Raji (cell line): ENCODE measurements around the gene DGCR2.

Source experiments
- POLR2A ChIP-seq: IDR thresholded peaks from 2 replicates; pipeline ENCODE4 v1.6.1; 2011; ENCODE audit warnings: low read depth, low read length, control low read depth; ENCODE audit not compliant: insufficient read depth

The DGCR2 gene

GRCh38 chr22:19149047-19149883 is 27.1 kb upstream of the DGCR2 start:
- no peak for TF ChIP-seq POLR2A

DNA sequence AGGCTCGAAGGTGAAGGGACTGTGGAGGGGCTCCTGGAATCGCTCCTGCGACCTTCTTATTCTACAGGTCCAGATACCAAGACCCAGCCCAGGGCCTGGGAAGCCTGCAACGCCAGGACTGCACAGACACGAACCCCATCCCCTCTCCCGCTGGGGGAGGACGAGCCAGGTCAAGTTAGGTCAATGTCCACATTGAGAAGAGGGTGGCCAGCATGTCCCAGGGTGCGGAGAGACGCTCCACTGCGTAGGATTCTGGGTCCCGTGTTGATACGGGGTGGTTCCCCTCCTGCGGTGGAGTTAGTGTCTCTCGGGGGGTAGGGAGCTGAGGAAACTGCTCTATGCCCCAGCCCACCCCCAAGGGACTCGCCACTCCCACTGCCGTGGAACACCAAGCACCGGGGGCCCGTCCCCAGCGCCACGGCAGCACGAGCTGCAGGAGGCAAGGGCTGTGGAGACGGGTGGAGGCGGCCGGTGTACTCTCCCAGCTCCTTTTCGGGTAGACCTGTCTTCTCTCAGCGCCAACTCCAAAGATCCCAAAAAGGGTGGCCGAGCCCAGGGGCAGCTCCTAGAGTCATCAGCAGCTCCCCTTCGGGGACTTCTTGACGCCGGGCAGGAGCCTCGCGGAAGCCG is 26.3 kb upstream of the DGCR2 start:
- TF ChIP-seq POLR2A, result no peak

- TF ChIP-seq POLR2A, result no peak
Observed at GRCh38 chr22:19147195-19147780, 25.1 kb upstream of the DGCR2 start.

DNA sequence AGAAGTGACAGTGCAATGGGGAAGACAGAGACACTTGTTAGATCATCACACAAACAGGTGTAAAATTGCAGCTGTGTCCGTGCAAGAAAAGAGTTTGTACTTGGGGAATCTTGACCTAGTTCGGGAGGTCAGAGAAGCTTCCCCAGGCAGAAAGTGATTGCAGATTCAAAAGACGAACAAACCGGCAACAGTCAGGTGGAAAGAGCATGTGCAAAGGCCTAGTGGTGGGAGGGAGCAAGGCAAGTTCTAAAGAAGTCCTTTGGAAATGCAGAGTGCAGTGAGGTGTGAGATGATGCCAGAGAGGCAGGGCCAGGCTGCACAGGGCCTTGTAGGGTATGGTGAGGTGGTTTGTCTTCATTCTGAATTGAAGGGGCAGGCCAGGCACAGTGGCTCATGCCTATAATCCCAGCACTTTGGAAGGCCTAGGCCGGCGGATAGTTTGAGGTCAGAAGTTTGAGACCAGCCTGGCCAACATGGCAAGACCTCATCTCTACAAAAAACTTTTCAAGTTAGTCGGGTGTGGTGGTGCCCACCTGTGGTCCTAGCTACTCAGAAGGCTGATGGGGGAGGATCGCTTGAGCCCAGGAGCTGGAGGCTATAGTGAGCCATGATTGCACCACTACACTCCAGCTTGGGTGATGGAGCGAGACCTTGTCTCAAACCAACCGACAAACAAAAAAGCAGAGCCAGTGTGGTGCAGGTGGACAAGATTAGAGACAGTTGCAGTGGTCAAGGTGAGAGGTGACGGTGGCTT is 24.2 kb upstream of the DGCR2 start:
- TF ChIP-seq POLR2A, result no peak

- TF ChIP-seq POLR2A, result no peak
Observed at GRCh38 chr22:19143967-19144400, 21.8 kb upstream of the DGCR2 start.

DNA sequence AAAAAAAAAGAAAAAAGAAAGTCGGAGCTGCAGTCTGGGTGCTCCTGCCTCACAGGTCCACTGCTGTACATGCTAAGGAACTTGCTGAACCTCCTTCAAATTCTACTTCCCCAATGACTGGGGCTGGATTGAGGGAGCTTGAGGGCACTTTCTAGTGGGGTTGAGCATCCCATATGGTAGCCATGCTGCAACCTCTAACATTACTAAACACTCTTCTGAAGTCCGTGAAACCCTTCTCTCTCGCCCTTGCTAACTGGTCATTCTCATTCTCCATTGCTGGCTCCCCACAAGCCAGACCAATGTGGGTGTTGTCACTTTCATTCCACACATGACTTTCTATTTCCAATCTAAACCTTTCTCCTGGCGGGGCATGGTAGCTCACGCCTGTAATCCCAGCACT is 21.0 kb upstream of the DGCR2 start:
- no peak for TF ChIP-seq POLR2A

GRCh38 chr22:19142394-19142793 is 20.2 kb upstream of the DGCR2 start:
- no peak for TF ChIP-seq POLR2A

GRCh38 chr22:19139974-19140373 is 17.8 kb upstream of the DGCR2 start:
- TF ChIP-seq POLR2A, result no peak

GRCh38 chr22:19139001-19139356 is 16.8 kb upstream of the DGCR2 start:
- no peak for TF ChIP-seq POLR2A

DNA sequence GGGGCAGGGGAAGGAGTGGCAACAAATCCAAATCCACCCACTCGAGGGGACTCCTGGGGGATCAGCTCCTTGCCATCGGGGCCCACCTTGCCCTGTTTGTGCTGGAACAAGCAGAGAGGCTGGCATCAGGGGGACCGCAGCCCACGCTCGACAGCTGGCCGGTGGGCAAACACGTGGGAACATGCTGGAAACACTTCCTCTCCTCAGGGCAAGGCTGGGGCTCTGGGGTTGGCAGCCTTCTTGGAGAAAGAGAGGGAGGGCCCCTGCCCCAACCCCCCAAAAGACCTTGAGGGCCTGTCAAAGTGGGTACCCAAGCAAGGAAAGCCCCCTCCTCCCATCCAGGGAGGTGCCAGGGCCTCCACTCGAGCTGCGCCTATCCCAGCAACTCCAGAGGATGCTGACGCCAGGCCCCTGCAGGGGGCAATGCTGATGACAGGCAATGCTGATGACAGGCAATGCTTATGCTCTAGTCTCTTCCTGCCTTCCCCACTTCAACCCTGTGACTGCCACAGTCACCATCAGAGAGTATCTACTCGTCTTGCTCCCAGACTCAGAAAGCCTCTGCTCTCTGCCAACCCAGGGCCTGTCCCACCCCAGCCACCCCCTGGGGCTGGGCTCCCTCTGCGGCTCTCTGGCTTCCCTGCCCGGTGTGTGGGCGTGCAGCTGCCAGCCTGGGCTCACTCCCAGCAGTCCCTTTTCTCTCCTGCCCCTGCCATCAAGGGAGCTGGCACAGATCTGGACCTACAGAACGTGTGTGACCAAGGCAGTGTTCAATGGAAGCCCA is 16.2 kb upstream of the DGCR2 start:
- TF ChIP-seq POLR2A, result no peak

- TF ChIP-seq POLR2A, result no peak
Observed at GRCh38 chr22:19137384-19138216, 15.4 kb upstream of the DGCR2 start.

DNA sequence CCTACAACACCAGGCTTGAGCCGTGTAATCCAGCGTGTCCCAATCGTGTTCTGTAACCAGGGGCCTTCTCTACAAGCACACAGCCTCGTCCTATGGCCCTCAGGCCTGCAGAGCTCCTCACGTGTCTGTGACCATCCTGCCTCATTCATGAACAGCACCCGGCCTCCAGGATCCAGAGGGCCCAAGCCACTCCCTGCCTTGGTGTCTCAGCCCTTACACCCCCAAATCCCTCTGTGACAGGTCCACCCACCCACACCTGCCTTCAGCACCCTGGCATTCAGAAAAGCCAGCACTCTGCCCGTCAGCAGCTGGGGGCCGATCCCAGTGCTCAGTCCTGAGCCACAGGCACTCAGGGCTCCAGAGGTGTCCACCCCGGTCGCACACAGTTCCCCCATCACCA is 14.7 kb upstream of the DGCR2 start:
- no peak for TF ChIP-seq POLR2A

DNA sequence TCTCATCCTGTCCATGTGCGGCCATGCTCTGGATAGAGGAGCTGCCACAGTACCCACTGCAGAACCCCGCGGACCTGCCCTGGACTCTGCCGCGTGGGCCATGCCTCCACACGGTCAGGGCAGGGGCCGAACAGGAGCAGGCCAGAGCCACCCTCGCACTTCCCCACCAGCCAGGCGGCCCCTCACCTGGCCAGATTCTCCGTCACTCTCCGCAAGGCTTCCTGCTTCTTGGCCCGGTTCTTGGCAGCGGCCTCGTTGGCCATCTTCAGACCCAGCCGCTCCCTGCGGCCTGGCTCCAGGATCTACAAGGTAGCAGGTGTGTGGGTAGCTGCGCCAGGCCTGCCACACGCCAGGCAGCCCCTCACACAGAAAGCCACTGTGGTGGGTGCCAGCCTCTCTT is 12.7 kb upstream of the DGCR2 start:
- TF ChIP-seq POLR2A, result no peak
